ENCODE measurements around the gene PCDHGA6.
"Not testable (repeated sequence)": the region's sequence is repeated elsewhere in the genome, so short reads cannot be mapped to it uniquely, and the experiment has no call there.

Gene PCDHGA6

DNA sequence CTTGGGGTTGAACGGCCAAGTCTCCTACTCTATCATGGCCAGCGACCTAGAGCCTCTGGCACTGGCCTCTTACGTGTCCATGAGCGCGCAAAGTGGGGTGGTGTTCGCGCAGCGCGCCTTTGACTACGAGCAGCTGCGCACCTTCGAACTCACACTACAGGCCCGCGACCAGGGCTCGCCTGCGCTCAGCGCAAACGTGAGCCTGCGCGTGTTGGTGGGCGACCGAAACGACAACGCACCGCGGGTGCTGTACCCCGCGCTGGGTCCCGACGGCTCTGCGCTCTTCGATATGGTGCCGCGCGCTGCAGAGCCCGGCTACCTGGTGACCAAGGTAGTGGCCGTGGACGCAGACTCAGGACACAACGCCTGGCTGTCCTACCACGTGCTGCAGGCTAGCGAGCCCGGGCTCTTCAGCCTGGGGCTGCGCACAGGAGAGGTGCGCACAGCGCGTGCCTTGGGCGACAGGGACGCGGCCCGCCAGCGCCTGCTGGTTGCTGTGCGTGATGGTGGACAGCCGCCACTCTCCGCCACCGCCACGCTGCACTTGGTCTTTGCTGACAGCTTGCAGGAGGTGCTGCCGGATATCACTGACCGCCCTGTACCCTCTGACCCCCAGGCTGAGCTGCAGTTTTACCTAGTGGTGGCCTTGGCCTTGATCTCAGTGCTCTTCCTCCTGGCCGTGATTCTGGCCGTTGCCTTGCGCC is 26.0 kb downstream of the PCDHGA6 start:
- Histone ChIP-seq H3K27ac (ENCODE audit: low read depth, low read length) (no peak overlapping the region), H3K9me3 (ENCODE audit: control insufficient read depth, insufficient read depth, low read length) (peaks cover 43% of the 10 kb centered on the region), H3K4me3 (ENCODE audit: low read depth, low read length) (no peak overlapping the region), H3K27me3 (ENCODE audit: control insufficient read depth, insufficient read depth, low read length) (no peaks in the 10 kb centered on the region), H3K4me1 (ENCODE audit: control insufficient read depth, insufficient read depth, low read length) (no peaks in the 10 kb centered on the region), H3K36me3 (ENCODE audit: control insufficient read depth, insufficient read depth, low read length) (no peaks in the 10 kb centered on the region), H3K9ac (ENCODE audit: low read depth, low read length) (no peak overlapping the region)

DNA sequence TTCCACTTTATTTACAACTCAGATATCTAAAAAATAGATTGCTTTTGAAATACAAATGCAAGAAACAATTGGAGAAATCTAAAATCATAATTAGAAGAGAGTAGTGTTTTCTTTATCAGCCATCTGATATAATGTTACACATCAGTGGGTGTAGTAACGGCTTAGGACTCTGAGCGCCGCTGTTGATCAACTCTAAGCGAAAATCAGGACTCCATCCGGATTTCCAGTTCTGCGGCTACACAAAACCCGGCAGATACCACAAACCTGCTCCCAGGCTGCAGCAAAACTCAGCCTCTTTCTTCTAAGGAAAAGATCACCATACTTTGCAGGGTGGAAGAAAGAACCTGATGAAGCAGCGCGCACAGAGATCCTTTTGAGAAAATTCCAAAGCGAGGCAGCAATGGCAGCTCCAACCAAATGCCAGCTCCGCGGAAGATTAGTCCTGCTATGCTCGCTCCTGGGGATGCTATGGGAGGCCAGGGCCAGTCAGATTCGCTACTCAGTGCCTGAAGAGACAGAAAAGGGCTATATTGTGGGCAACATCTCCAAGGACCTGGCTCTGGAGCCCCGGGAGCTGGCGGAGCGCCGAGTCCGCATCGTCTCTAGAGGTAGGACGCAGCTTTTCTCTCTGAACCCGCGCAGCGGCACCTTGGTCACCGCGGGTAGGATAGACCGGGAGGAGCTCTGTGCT is 29.0 kb downstream of the PCDHGA6 start, which contains the start of gene PCDHGA9:
Gene PCDHGA9 (plus strand): TSS at position 226 of the 691 bp plus-strand sequence. CDS start 175 bp downstream, at position 401.
- Histone ChIP-seq H3K27ac (ENCODE audit: low read depth, low read length) (no peak within 1 kb of the TSS), H3K4me3 (ENCODE audit: low read depth, low read length) (no peak within 1 kb of the TSS), H3K9me3 (ENCODE audit: control insufficient read depth, insufficient read depth, low read length) (peaks cover 26% of the 10 kb centered on the region), H3K36me3 (ENCODE audit: control insufficient read depth, insufficient read depth, low read length) (no peaks in the 10 kb centered on the region), H3K27me3 (ENCODE audit: control insufficient read depth, insufficient read depth, low read length) (no peaks in the 10 kb centered on the region), H3K9ac (ENCODE audit: low read depth, low read length) (no peak within 1 kb of the TSS), H3K4me1 (ENCODE audit: control insufficient read depth, insufficient read depth, low read length) (no peaks in the 10 kb centered on the region)

GRCh38 chr5:141403387-141403786 is 29.7 kb downstream of the PCDHGA6 start:
- no peak overlapping the region for H3K9ac ChIP-seq (ENCODE audit: low read depth, low read length)
- peaks cover 1% of the 10 kb centered on the region for H3K27me3 ChIP-seq (ENCODE audit: control insufficient read depth, insufficient read depth, low read length)
- H3K36me3 ChIP-seq (ENCODE audit: control insufficient read depth, insufficient read depth, low read length): no peaks in the 10 kb centered on the region
- no peak overlapping the region for H3K27ac ChIP-seq (ENCODE audit: low read depth, low read length)
- no peak overlapping the region for H3K4me3 ChIP-seq (ENCODE audit: low read depth, low read length)
- H3K9me3 ChIP-seq (ENCODE audit: control insufficient read depth, insufficient read depth, low read length): peaks cover 25% of the 10 kb centered on the region
- peaks cover under 1% of the 10 kb centered on the region; the same call in 1 of the 2 replicates for H3K4me1 ChIP-seq (ENCODE audit: control insufficient read depth, insufficient read depth, low read length)

GRCh38 chr5:141407790-141408505 is 34.3 kb downstream of the PCDHGA6 start, which contains the start of gene PCDHGB6:
PCDHGB6 (plus strand) TSS chr5:141408021; CDS start chr5:141408203, 182 bp downstream.
- Histone ChIP-seq H3K27me3 (ENCODE audit: control insufficient read depth, insufficient read depth, low read length) (peaks cover 13% of the 10 kb centered on the region), H3K4me3 (ENCODE audit: low read depth, low read length) (peak within 1 kb of the TSS; percentile 76), H3K9ac (ENCODE audit: low read depth, low read length) (peak within 1 kb of the TSS; percentile 44; the same call in 1 of the 2 replicates)
- not testable (repeated sequence) for H3K4me1 ChIP-seq (ENCODE audit: control insufficient read depth, insufficient read depth, low read length); H3K36me3 ChIP-seq (ENCODE audit: control insufficient read depth, insufficient read depth, low read length); H3K27ac ChIP-seq (ENCODE audit: low read depth, low read length); H3K9me3 ChIP-seq (ENCODE audit: control insufficient read depth, insufficient read depth, low read length)

GRCh38 chr5:141409598-141410306 is 36.1 kb downstream of the PCDHGA6 start:
- H3K27me3 ChIP-seq (ENCODE audit: control insufficient read depth, insufficient read depth, low read length): peaks cover 13% of the 10 kb centered on the region

GRCh38 chr5:141411575-141411974 is 37.9 kb downstream of the PCDHGA6 start:
- peaks cover 3% of the 10 kb centered on the region; the same call in 1 of the 2 replicates for H3K4me1 ChIP-seq (ENCODE audit: control insufficient read depth, insufficient read depth, low read length)
- H3K36me3 ChIP-seq (ENCODE audit: control insufficient read depth, insufficient read depth, low read length): no peaks in the 10 kb centered on the region
- H3K27ac ChIP-seq (ENCODE audit: low read depth, low read length): no peak overlapping the region
- no peak overlapping the region for H3K4me3 ChIP-seq (ENCODE audit: low read depth, low read length)
- 0 out of 2 replicates have a peak, but pooled peaks cover 2% of the 10 kb centered on the region for H3K9me3 ChIP-seq (ENCODE audit: control insufficient read depth, insufficient read depth, low read length)
- H3K9ac ChIP-seq (ENCODE audit: low read depth, low read length): no peak overlapping the region
- peaks cover 13% of the 10 kb centered on the region for H3K27me3 ChIP-seq (ENCODE audit: control insufficient read depth, insufficient read depth, low read length)

More at GRCh38 chr5:141409598-141410306, 36.1 kb downstream of the PCDHGA6 start:
- Histone ChIP-seq H3K9ac (ENCODE audit: low read depth, low read length) (no peak overlapping the region), H3K9me3 (ENCODE audit: control insufficient read depth, insufficient read depth, low read length) (peaks cover 6% of the 10 kb centered on the region; the same call in 1 of the 2 replicates), H3K4me3 (ENCODE audit: low read depth, low read length) (no peak overlapping the region), H3K27ac (ENCODE audit: low read depth, low read length) (no peak overlapping the region), H3K4me1 (ENCODE audit: control insufficient read depth, insufficient read depth, low read length) (peaks cover 3% of the 10 kb centered on the region; the same call in 1 of the 2 replicates), H3K36me3 (ENCODE audit: control insufficient read depth, insufficient read depth, low read length) (no peaks in the 10 kb centered on the region)

- Histone ChIP-seq H3K9ac (ENCODE audit: low read depth, low read length) (peak within 1 kb of the TSS; percentile 45; the same call in 1 of the 2 replicates), H3K4me1 (ENCODE audit: control insufficient read depth, insufficient read depth, low read length) (peaks cover 3% of the 10 kb centered on the region; the same call in 1 of the 2 replicates), H3K27ac (ENCODE audit: low read depth, low read length) (no peak within 1 kb of the TSS), H3K36me3 (ENCODE audit: control insufficient read depth, insufficient read depth, low read length) (no peaks in the 10 kb centered on the region), H3K27me3 (ENCODE audit: control insufficient read depth, insufficient read depth, low read length) (peaks cover 13% of the 10 kb centered on the region), H3K9me3 (ENCODE audit: control insufficient read depth, insufficient read depth, low read length) (0 out of 2 replicates have a peak, but pooled peaks cover 2% of the 10 kb centered on the region), H3K4me3 (ENCODE audit: low read depth, low read length) (peak within 1 kb of the TSS; percentile 61)
Observed at GRCh38 chr5:141412854-141413539, 39.3 kb downstream of the PCDHGA6 start, which contains the start of gene PCDHGA10. PCDHGA10 (plus strand) TSS chr5:141412987; CDS start chr5:141413176, 189 bp downstream.

DNA sequence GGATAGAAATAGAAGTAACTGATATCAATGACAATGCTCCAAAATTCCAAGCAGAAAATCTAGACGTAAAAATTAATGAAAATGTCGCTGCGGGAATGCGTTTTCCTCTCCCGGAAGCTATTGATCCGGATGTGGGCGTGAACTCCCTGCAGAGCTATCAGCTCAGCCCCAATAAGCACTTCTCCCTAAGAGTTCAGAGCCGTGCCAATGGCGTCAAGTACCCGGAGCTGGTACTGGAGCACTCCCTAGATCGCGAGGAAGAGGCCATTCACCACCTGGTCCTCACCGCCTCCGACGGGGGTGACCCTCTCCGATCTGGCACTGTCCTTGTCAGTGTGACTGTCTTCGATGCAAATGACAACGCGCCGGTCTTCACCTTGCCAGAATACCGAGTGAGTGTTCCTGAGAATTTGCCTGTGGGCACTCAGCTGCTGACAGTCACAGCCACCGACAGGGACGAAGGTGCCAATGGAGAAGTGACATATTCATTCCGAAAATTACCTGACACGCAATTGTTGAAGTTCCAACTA is 39.9 kb downstream of the PCDHGA6 start:
- H3K4me1 ChIP-seq (ENCODE audit: control insufficient read depth, insufficient read depth, low read length): peaks cover under 1% of the 10 kb centered on the region; the same call in 1 of the 2 replicates
- no peak overlapping the region for H3K27ac ChIP-seq (ENCODE audit: low read depth, low read length)
- H3K9me3 ChIP-seq (ENCODE audit: control insufficient read depth, insufficient read depth, low read length): peaks cover 7% of the 10 kb centered on the region; the same call in 1 of the 2 replicates
- no peaks in the 10 kb centered on the region for H3K36me3 ChIP-seq (ENCODE audit: control insufficient read depth, insufficient read depth, low read length)
- peaks cover 16% of the 10 kb centered on the region for H3K27me3 ChIP-seq (ENCODE audit: control insufficient read depth, insufficient read depth, low read length)
- peak overlapping the region; percentile 61 for H3K4me3 ChIP-seq (ENCODE audit: low read depth, low read length)
- H3K9ac ChIP-seq (ENCODE audit: low read depth, low read length): no peak overlapping the region

DNA sequence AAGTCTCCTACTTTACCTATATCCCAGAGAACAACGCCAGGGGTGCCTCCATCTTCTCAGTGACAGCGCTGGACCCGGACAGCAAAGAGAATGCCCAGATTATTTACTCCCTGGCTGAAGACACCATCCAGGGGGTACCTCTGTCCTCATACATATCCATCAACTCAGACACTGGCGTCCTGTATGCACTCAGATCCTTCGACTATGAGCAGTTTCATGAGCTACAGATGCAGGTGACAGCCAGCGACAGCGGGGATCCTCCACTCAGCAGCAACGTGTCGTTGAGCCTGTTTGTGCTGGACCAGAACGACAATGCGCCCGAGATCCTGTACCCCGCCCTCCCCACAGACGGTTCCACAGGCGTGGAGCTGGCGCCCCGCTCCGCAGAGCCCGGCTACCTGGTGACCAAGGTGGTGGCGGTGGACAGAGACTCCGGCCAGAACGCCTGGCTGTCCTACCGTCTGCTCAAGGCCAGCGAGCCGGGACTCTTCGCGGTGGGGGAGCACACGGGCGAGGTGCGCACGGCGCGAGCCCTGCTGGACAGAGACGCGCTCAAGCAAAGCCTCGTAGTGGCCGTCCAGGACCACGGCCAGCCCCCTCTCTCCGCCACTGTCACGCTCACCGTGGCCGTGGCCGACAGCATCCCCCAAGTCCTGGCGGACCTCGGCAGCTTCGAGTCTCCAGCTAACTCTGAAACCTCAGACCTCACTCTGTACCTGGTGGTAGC is 41.0 kb downstream of the PCDHGA6 start:
- H3K27ac ChIP-seq (ENCODE audit: low read depth, low read length): not testable (repeated sequence)

More for the DNA sequence above, 41.0 kb downstream of the PCDHGA6 start:
- Histone ChIP-seq H3K27me3 (ENCODE audit: control insufficient read depth, insufficient read depth, low read length) (peaks cover 13% of the 10 kb centered on the region), H3K9me3 (ENCODE audit: control insufficient read depth, insufficient read depth, low read length) (peaks cover 13% of the 10 kb centered on the region)
- not testable (repeated sequence) for H3K9ac ChIP-seq (ENCODE audit: low read depth, low read length); H3K36me3 ChIP-seq (ENCODE audit: control insufficient read depth, insufficient read depth, low read length); H3K4me3 ChIP-seq (ENCODE audit: low read depth, low read length); H3K4me1 ChIP-seq (ENCODE audit: control insufficient read depth, insufficient read depth, low read length)

All from HUES48 (cell line).